ENCODE results near the gene QRICH2.

DNA sequence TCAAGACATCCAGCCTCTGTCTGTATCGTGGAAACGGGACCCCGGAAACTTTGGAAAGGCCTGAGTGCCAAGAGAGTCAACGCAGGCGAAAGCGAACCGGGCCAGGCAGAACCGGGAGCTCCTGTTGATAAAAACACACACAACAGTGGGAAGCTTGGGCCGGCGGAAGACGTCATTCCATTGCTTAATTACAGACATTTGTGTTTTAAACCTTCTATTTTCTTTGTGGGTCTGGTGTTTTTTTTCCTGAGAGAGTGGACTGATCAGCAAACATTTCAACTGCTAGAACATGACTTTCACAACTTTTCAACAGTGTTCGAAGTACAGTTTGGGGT lies 66.9 kb downstream of the QRICH2 start:
- TF ChIP-seq, protein P1, sequence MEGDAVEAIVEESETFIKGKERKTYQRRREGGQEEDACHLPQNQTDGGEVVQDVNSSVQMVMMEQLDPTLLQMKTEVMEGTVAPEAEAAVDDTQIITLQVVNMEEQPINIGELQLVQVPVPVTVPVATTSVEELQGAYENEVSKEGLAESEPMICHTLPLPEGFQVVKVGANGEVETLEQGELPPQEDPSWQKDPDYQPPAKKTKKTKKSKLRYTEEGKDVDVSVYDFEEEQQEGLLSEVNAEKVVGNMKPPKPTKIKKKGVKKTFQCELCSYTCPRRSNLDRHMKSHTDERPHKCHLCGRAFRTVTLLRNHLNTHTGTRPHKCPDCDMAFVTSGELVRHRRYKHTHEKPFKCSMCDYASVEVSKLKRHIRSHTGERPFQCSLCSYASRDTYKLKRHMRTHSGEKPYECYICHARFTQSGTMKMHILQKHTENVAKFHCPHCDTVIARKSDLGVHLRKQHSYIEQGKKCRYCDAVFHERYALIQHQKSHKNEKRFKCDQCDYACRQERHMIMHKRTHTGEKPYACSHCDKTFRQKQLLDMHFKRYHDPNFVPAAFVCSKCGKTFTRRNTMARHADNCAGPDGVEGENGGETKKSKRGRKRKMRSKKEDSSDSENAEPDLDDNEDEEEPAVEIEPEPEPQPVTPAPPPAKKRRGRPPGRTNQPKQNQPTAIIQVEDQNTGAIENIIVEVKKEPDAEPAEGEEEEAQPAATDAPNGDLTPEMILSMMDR (IDR thresholded peaks at IDR 0.05) = no peak
- no peak for TF ChIP-seq POLR2A (IDR thresholded peaks at IDR 0.05)

All from Peyer's patch (tissue), 4 donors.